GM21529 (cell line): Measurements from ENCODE around the gene WDR33.
"Not testable (repeated sequence)": the region's sequence is repeated elsewhere in the genome, so short reads cannot be mapped to it uniquely, and the experiment has no call there.

Source experiments
- ATAC-seq: cut with Tn5 transposase; IDR thresholded peaks from one replicate; pipeline ENCODE4 v1.9.1; 2021; ENCODE audit not compliant: unreplicated experiment

The WDR33 gene

GRCh38 chr2:127810619-127811396 is at the start of gene WDR33:
Gene WDR33, minus strand, starts transcription at chr2:127811171. Its CDS starts 40,190 bp downstream, at chr2:127770981.
- peak; percentile 99 for ATAC-seq

DNA sequence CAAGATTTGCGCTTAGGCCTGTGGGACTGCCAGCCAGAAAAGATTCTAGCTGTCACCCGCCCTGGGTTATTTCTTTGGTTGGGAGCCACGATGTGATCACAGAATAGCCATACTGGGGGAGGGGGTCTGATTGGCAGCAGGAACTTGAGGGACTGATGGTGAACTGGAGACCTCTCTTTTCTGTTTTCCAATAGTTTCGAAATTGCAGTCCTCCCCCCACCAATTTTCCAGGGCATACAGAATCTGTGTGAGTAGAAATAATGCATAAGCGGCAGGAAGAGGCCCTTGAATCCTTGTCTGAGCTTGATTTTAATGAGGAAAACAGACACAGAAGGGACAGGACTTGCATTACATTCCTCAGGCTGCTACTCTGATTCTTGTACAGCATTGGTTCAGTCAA is 49.2 kb upstream of the WDR33 start:
- ATAC-seq: no peak

DNA sequence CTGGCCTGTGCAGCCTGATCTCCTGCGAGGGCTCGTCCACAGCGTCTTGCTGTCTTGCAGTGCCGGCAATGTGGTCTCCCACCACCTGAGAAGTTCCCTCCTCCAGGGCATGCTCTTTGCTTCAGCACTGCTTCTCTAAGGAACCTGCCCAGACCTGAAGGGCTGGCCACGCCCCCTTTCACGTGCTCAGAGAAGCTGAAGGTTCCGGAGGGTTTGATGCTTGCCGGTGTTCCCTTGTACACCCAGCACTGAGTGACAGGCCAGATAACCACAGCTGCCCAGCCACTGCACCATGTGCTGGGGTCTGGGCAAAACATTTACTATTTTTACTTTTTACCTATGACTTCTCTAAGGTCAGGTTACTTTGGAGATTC is 48.7 kb upstream of the WDR33 start:
- ATAC-seq: no peak

GRCh38 chr2:127857265-127857808 is 46.4 kb upstream of the WDR33 start:
- no peak for ATAC-seq

DNA sequence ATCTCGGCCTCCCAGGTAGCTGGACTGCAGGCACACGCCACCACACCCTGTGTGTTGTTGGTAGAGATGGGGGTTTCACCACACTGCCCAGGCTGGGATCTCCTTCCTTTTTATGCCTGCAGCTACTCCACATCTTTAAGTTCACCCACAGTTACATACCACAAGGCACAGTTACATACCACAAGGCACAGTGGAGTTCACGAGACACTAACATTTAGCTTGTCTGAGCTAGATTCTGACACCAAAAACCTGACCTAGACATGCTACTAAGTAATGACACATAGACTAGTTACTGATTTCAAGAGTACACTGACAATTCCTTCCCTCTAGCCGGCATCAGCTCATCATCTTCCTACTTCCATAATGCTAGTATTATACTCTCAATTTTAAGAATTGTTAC is 42.7 kb upstream of the WDR33 start:
- no peak for ATAC-seq

DNA sequence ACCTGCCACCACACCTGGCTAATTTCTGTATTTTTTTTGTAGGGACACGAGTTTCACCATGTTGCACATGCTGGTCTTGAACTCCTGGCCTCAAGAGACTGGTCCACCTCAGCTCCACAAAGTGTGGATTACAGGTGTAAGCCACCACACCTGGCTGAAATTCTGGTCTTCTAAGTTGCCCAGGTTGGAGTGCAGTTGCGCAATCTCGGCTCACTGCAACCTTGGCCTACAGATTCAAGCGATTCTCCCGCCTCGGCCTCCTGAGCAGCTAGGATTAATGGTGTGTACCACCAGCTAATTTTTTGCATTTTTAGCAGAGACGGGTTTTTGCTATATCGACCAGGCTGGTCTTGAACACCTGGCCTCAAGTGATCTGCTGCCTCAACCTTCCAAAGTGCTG is 41.4 kb upstream of the WDR33 start:
- no peak for ATAC-seq

DNA sequence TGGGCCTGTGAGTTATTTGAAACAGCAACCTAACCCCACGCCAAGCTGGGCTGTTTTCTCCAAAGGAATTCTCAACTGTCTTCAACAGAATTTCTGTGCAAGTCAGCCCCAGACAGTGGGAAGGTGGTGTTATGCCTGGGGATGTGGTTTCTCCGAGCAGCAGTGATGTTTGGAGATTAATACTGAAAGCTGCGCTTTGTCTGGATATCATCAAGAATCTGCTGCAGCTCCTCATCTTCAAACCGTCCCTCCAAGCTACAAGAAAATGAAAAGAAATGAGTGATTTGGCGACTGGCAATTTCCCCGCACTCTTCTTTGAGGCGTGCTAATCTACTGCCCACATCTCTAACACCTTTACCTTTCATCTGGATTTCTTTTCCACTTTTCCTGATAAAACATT is 37.0 kb upstream of the WDR33 start:
- ATAC-seq: no peak

GRCh38 chr2:127844973-127845372 is 34.0 kb upstream of the WDR33 start:
- ATAC-seq: no peak

GRCh38 chr2:127843677-127844076 is 32.7 kb upstream of the WDR33 start:
- no peak for ATAC-seq

GRCh38 chr2:127841466-127842178 is 30.7 kb upstream of the WDR33 start:
- ATAC-seq: no peak

DNA sequence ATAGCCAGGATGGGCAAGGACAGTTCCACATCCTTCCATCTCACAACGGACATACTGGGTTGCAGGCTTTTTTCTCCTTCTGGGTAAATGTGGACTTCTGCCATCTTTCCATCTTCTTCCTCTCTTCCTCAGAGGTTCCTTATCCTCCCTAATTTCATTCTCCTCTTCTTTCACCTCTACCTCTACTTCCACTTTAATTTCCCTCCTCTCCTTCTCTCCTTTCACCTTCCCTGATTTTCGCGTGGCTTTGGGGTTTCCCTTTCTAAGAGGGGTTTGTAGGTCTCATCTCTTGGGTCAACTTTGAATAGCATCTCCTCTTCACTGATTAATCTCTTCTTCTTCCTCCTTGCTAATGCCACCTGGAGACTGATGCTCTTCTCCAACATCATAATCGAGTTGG is 29.9 kb upstream of the WDR33 start:
- no peak for ATAC-seq

DNA sequence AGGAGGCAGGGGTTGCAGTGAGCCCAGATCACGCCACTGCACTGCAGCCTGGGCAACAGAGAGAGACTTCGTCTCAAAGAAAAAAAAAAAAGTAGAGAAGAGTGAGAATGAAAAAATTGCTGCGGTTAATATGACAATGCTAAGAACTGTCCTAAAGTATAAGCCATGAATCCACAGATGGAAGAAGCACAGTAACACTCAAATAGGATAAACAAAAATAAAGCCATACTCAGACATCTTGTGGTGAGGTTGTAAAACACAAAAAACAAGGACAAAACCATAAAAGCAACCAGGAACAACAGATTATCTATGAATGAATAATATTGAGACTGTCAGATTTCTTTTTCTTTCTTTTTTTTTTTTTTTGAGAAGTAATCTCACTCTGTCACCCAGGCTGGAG is 24.0 kb upstream of the WDR33 start:
- ATAC-seq: no peak

GRCh38 chr2:127829845-127830246 is 18.9 kb upstream of the WDR33 start:
- peak; percentile 99 for ATAC-seq

DNA sequence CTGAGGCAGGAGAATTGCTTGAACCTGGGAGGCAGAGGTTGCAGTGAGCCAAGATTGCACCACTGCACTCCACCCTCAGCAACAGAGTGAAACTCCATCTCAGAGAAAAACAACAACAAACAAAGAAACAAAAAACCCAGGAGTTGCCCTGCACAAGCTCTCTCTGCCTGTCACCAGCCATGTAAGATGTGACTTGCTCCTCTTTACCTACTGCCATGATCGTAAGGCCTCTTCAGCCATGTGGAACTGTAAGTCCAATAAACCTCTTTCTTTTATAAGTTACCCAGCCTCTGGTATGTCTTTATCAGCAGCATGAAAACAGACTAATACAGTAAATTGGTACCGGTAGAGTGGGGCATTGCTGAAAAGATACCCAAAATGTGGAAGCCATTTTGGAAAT is 15.7 kb upstream of the WDR33 start:
- ATAC-seq: not testable (repeated sequence)

- ATAC-seq: no peak
These were observed 15.1 kb upstream of the WDR33 start for GRCh38 chr2:127826047-127826446.

DNA sequence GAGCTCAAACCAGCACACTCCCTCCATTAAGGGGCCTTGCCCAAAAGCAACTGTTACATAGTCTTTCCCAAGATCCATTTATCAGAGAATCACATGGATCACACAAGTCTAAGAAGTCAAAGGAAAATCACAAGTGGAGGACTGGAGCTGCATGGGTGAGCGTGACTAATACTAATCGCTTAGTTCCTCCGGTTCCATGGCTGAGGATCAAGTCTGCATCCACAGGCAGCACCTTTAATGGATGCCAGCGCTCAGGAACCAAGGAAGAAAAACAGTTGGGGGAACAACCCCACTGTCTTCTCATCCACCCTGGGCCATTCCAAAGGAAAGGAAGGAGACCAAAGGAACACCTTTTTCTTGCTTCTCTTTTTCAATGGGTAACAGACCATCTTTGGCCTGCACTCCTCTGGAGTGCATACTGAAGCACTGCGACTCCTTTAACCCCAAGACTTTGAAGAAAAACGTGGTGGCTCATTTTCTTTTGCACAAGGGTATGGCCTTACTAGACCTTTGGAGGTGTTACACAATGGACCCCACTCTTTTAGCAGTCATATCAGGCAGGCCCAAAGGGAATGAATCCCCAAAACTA is 9.2 kb upstream of the WDR33 start:
- no peak for ATAC-seq

DNA sequence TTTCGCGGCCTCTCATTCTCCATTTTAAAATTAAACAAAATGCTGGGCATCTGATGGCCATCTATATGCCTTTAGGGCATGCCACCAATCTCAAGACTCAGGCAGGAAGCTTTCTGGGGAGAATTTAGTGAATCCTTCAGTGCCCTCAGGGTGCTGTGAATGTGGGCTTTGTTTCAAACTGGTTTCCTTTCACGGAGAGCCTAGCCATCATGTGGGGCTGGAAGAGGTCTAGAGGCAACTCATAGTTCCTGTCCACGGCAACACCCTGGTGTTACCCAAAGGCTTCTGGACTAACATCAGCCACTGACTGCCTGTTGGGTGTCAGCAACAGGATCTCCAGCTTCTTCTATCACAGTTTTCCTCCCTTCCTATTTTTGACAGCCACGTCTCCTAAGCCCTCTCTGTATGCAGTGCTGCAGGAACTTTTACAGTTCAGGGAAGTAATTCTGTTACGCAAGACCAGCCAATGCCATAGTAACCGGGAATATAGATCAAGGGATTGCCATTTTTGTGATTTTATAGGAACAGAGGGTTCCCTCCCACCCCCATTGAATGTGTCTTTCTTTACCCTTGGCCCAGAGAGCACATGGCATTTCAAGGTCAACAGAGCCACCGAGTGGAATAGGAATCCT is 7.9 kb upstream of the WDR33 start:
- ATAC-seq: no peak

DNA sequence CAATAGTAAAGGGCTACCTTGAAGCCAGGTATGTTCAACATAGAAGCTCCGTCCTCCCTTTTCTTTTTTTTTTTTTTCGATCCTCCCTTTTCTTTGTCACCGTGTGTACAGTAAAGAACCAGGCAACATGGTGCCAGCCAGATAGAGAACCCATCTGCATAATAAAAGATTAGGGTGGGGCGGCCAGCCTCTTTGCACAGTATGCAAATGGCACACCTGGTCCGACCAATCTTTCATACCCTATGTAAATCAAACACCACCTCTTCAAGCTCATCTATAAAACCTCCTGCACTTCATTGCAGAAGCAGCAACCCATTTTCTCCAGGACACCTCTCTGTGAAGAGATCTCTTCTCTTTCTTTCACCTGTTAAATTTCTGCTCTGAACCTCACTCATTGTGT is 7.3 kb upstream of the WDR33 start:
- ATAC-seq: no peak

GRCh38 chr2:127814677-127815076 is 3.7 kb upstream of the WDR33 start:
- ATAC-seq: no peak

- not testable (repeated sequence) for ATAC-seq
These were observed 1.5 kb upstream of the WDR33 start for GRCh38 chr2:127812441-127812840.
